Measurements from ENCODE around the gene POLE. TPM values are rescaled to one million over a fixed set of nuclear protein-coding genes. Genes with fewer than 3 reads are reported as not detected.

Gene POLE
- total RNA-seq, 1 donor from 2014 or later, result 56.7 TPM

DNA sequence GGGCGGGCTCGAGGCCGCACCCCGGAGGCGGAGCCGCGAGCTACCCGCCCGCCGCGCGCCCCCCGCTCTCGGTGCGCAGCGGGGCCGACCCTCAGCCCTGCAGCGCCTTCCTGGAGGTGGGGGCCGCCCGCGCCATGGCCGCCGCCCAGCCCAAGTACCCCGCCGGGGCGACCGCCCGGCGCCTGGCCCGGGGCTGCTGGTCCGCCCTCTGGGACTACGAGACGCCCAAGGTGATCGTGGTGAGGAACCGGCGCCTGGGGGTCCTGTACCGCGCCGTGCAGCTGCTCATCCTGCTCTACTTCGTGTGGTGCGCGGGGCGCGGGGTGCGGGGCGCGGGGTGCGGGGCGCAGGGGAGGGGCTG, 68.5 kb downstream of the POLE start, which contains the start of gene P2RX2:
P2RX2 (plus strand) TSS at position 94 of the 361 bp plus-strand sequence; CDS start at position 135, 41 bp downstream.
- H3K36me3 ChIP-seq, result no peaks in the 10 kb centered on the region
- intact Hi-C loops (cut with DNase I), result loop anchor here (10.0 kb wide), 1 partner anchor 464 kb away; no protein-coding TSS in a partner anchor
- H3K27me3 ChIP-seq, result peaks cover 5% of the 10 kb centered on the region
- no peak within 1 kb of the TSS for H3K27ac ChIP-seq
- TF ChIP-seq POLR2AphosphoS5 (IDR thresholded peaks at IDR 0.05; ENCODE audit: insufficient read depth in 1 of 2, low read depth in 1 of 2), result no peak
- TF ChIP-seq POLR2A (IDR thresholded peaks at IDR 0.05), result no peak
- TF ChIP-seq, protein P1, sequence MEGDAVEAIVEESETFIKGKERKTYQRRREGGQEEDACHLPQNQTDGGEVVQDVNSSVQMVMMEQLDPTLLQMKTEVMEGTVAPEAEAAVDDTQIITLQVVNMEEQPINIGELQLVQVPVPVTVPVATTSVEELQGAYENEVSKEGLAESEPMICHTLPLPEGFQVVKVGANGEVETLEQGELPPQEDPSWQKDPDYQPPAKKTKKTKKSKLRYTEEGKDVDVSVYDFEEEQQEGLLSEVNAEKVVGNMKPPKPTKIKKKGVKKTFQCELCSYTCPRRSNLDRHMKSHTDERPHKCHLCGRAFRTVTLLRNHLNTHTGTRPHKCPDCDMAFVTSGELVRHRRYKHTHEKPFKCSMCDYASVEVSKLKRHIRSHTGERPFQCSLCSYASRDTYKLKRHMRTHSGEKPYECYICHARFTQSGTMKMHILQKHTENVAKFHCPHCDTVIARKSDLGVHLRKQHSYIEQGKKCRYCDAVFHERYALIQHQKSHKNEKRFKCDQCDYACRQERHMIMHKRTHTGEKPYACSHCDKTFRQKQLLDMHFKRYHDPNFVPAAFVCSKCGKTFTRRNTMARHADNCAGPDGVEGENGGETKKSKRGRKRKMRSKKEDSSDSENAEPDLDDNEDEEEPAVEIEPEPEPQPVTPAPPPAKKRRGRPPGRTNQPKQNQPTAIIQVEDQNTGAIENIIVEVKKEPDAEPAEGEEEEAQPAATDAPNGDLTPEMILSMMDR (IDR thresholded peaks at IDR 0.05), result no peak
- no peak for DNase-seq (ENCODE audit: extremely low spot score in 2 of 2)
- peaks cover 28% of the 10 kb centered on the region for H3K4me1 ChIP-seq
- H3K9me3 ChIP-seq, result no peaks in the 10 kb centered on the region
- H3K4me3 ChIP-seq, result no peak within 1 kb of the TSS

GRCh38 chr12:132617822-132618682, 69.1 kb downstream of the POLE start:
- intact Hi-C loops (cut with DNase I), result loop anchor here (10.0 kb wide), 1 partner anchor 463 kb away; no protein-coding TSS in a partner anchor
- no peaks in the 10 kb centered on the region for H3K9me3 ChIP-seq
- no peak overlapping the region for H3K4me3 ChIP-seq
- no peak for DNase-seq (ENCODE audit: extremely low spot score in 2 of 2)
- H3K27me3 ChIP-seq, result peaks cover 5% of the 10 kb centered on the region
- no peaks in the 10 kb centered on the region for H3K36me3 ChIP-seq
- H3K27ac ChIP-seq, result no peak overlapping the region
- peaks cover 21% of the 10 kb centered on the region for H3K4me1 ChIP-seq
- TF ChIP-seq POLR2A (IDR thresholded peaks at IDR 0.05) (no peak), POLR2AphosphoS5 (IDR thresholded peaks at IDR 0.05; ENCODE audit: insufficient read depth in 1 of 2, low read depth in 1 of 2) (no peak)

- no peaks in the 10 kb centered on the region for H3K9me3 ChIP-seq
- no peaks in the 10 kb centered on the region for H3K36me3 ChIP-seq
- H3K4me3 ChIP-seq, result no peak overlapping the region
- intact Hi-C loops (cut with DNase I), result loop anchor here (10.0 kb wide), 1 partner anchor 462 kb away; no protein-coding TSS in a partner anchor
- H3K27me3 ChIP-seq, result peaks cover 5% of the 10 kb centered on the region
- DNase-seq (ENCODE audit: extremely low spot score in 2 of 2), result no peak
- H3K4me1 ChIP-seq, result peaks cover 13% of the 10 kb centered on the region
- H3K27ac ChIP-seq, result no peak overlapping the region
- TF ChIP-seq POLR2A (IDR thresholded peaks at IDR 0.05) (no peak), POLR2AphosphoS5 (IDR thresholded peaks at IDR 0.05; ENCODE audit: insufficient read depth in 1 of 2, low read depth in 1 of 2) (no peak)
- TF ChIP-seq, protein P1 (IDR thresholded peaks at IDR 0.05), result no peak
Measured at GRCh38 chr12:132617135-132617701, 69.9 kb downstream of the POLE start.

- H3K27me3 ChIP-seq, result peaks cover 5% of the 10 kb centered on the region
- intact Hi-C loops (cut with DNase I), result loop anchor here (10.0 kb wide), 1 partner anchor 461 kb away; no protein-coding TSS in a partner anchor
- H3K4me3 ChIP-seq, result no peak overlapping the region
- no peaks in the 10 kb centered on the region for H3K36me3 ChIP-seq
- no peaks in the 10 kb centered on the region for H3K9me3 ChIP-seq
- H3K4me1 ChIP-seq, result peaks cover 11% of the 10 kb centered on the region
- no peak for DNase-seq (ENCODE audit: extremely low spot score in 2 of 2)
- no peak overlapping the region for H3K27ac ChIP-seq
- TF ChIP-seq POLR2A (IDR thresholded peaks at IDR 0.05) (no peak), POLR2AphosphoS5 (IDR thresholded peaks at IDR 0.05; ENCODE audit: insufficient read depth in 1 of 2, low read depth in 1 of 2) (no peak)
- TF ChIP-seq, protein P1 (IDR thresholded peaks at IDR 0.05), result no peak
Measured at GRCh38 chr12:132615579-132616038, 71.5 kb downstream of the POLE start.

DNA sequence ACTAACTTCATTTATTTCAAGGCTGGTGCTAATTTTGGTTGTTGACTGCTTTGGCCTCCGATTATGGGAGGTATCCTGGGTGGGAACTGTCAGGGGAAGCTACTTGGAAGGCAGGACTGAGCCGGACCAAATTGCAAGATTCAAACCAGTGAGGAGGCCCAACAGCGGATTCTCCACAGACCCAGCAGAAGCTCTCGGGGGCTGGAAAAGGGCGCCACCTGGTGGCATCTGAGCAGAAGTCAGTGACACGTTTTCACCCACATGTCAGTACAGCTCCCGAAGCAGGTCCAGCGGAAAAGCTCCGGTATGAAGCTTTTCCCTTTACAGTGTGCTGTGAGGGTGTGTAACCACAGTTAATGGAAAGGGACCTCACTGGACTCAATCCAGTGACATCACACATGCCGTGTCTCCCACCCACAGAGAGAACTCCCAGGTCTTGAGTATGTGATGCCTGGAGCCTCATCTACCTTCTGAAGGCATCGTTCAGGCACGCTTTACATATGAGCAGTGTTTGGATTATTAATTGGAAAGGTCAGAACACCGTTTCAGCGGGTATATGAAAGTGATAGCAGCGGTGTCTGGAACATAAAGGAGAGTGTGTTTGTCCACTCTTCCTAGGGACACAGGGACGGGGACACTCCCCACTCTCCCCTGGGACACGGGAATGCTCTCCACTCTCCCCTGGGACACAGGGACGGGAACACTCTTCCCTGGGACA, 72.1 kb downstream of the POLE start:
- TF ChIP-seq POLR2A (IDR thresholded peaks at IDR 0.05), result no peak
- TF ChIP-seq POLR2AphosphoS5 (IDR thresholded peaks at IDR 0.05; ENCODE audit: insufficient read depth in 1 of 2, low read depth in 1 of 2), result no peak
- TF ChIP-seq, protein P1 (IDR thresholded peaks at IDR 0.05), result peak; percentile 78 to 93 (median 88)
- H3K27ac ChIP-seq, result no peak overlapping the region
- no peak overlapping the region for H3K4me3 ChIP-seq
- no peak for DNase-seq (ENCODE audit: extremely low spot score in 2 of 2)
- intact Hi-C loops (cut with DNase I), result loop anchor here (5.0 to 10.0 kb wide), 2 partner anchors 203 to 460 kb away; no protein-coding TSS in a partner anchor
- H3K27me3 ChIP-seq, result peaks cover 5% of the 10 kb centered on the region
- H3K36me3 ChIP-seq, result no peaks in the 10 kb centered on the region
- no peaks in the 10 kb centered on the region for H3K9me3 ChIP-seq
- H3K4me1 ChIP-seq, result peaks cover 17% of the 10 kb centered on the region

All from vagina (tissue), 2 donors.